Activated CD4-positive, alpha-beta T cell treated with anti-CD3 and anti-CD28 coated beads for 4 hours (primary cell): ENCODE measurements around the gene VILL.
"Not testable (repeated sequence)": the region's sequence is repeated elsewhere in the genome, so short reads cannot be mapped to it uniquely, and the experiment has no call there.

Experiments used
- DNase-seq, 2 donors: peaks; one replicate each; pipeline ENCODE4 v3.0.0-alpha.2; 2020

The VILL gene

DNA sequence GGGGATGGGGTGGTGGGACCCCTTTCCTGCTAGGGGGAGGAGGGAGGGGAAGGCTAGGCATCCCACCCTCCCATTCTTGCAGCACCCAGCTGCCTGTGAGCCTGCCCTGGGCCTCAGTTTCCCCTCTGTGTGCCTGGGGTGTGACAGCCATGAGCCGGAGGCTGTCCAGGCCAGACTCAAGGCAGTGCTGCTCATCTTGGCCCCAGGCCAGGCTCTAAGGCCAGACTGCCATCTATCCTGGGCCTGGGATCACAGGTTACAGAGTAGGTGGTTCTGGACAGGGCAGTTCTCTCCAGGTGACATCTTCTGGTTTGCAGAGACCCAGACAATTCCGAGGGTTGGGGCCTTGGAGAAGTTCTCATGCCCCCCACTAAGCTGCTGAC lies 3.3 kb upstream of the VILL start:
- no peak for DNase-seq

GRCh38 chr3:37987751-37988179 lies 2.8 kb upstream of the VILL start:
- DNase-seq: no peak

DNA sequence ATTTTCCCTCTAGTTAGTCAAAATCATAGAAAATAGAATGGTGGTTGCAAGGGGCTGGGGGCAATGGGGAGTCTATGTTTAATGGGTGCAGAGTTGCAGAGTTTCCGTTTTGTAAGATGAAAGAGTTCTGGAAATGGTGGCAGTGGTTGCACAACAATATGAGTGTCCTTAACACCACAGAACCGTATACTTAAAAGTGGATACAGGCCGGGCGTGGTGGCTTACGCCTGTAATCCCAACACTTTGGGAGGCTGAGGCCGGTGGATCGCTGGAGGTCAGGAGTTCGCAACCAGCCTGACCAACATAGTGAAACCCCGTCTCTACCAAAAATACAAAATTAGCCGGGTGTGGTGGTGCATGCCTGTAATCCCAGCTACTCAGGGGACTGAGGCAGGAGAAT lies 2.2 kb upstream of the VILL start:
- DNase-seq: not testable (repeated sequence)

DNA sequence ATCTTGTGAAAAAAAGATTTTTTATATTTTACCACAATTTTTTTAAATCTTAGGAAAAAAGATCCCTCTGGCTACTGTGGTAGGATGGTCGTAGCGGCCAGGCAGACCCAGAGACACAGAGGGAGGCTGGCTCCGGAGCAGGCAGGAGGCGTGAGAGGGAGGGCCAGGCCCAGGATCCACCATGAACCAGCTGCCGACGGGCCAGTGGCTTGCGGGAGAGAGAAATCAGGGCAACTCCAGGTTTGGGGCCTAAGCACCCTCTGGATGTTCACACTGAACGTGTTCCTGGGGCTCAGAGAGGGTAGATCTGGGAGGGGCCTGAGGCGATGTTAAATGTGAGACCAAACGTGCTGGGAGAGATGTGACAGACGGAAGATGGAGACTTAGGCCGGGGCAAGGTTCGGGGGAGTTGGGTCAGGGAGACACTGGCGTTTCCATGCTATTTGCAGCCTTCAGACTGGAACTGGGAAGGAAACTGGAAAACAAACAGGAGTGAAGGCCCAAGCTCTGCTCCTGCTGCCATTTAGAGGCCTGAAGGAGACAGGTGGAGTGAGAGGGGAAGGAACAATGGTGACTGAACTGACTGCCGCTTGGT lies 1.6 kb upstream of the VILL start:
- DNase-seq: no peak

GRCh38 chr3:37989821-37990480 lies 635 bp upstream of the VILL start:
- no peak for DNase-seq

GRCh38 chr3:37991109-37991508 lies 523 bp downstream of the VILL start:
- no peak for DNase-seq

DNA sequence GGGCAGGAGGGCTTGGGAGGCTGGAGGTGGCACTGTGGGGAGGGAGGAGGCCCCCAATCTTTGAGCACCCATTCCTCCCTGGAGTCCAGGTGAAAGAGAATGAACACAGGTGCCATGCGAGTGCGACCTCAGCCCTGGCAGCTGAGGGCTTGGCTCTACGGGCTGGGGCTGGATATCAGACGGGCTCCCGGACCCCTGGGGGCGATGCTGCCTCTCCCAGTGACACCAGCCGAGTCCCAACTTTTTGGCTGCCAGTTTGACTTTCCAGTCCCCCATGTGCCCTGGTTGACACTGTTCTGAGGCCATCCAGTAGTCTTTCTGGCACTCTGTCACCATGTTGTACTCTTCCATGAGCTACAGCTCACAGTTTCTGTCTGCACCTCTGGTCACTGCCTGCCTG lies 1.2 kb downstream of the VILL start:
- no peak for DNase-seq

GRCh38 chr3:37992271-37993066 lies 1.9 kb downstream of the VILL start:
- no peak for DNase-seq

GRCh38 chr3:37993067-37993455 lies 2.5 kb downstream of the VILL start:
- DNase-seq: no peak

DNA sequence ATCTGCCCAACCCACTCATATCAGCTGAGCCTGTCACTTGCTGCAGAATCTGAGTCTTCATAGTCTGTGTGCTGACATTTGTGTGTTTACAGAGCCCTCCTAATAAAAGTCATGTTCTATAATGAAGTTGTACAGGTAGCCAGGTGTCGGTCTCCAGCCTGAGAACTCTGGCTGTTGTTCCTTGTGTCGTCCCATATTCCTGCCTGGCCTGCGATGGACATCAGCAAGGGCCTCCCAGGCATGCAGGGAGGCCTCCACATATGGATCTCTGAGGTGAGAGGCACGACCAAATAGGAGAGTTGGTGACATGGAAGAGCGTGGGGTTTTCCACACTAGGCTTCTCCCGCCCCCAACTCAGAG lies 2.9 kb downstream of the VILL start:
- no peak for DNase-seq

DNA sequence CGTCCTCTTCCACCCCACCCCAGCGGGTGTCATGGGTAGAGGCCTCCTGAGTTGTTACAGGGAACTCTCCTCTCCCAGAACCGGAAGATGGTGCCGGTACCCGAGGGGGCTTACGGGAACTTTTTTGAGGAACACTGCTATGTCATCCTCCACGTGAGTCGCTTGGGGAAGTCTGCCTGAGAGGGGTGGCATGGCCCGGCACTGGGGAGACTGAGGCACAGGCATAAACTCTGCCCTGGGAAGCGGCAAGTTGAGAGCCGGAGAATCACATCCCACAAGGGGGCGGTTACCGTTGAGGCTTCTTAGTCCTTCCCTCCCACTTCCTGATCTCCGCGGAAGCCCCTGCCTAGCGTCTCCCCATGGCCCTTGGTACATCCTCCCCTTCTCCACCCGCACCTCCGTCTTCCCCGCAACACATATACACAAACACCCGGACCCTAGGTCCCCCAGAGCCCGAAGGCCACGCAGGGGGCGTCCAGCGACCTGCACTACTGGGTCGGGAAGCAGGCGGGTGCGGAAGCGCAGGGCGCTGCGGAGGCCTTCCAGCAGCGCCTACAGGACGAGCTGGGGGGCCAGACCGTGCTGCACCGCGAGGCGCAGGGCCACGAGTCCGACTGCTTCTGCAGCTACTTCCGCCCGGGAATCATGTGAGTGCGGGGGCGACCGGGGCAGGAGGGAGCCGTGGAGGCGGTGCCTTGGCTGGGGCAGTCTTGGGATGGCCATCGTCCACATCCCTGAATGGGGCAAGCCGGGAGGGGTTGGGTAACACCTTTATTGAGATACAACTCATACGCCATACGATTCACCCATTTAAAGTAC lies 3.4 kb downstream of the VILL start:
- DNase-seq: peak; percentile 44 to 58

- DNase-seq: no peak
Measured at GRCh38 chr3:37994639-37994972, 4.0 kb downstream of the VILL start.

- DNase-seq: no peak
Measured at GRCh38 chr3:37995652-37996641, 5.4 kb downstream of the VILL start.

- peak; percentile 68 to 86 for DNase-seq
Measured at GRCh38 chr3:37996785-37997301, 6.3 kb downstream of the VILL start.

DNA sequence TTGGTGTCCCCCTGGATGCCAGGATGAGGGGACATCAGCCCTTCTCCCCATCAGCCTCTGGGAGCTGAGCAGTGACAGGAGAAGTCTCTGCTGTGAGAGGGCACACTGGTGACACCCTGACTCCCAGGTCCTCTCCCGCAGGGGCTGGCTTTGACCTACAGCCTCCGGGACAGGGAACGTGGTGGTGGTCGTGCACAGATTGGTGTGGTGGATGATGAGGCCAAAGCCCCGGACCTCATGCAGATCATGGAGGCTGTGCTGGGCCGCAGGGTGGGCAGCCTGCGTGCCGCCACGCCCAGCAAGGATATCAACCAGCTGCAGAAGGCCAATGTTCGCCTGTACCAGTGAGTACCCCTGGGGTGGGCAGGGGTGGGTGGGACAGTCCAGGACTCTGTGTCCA lies 6.8 kb downstream of the VILL start:
- DNase-seq: no peak

DNA sequence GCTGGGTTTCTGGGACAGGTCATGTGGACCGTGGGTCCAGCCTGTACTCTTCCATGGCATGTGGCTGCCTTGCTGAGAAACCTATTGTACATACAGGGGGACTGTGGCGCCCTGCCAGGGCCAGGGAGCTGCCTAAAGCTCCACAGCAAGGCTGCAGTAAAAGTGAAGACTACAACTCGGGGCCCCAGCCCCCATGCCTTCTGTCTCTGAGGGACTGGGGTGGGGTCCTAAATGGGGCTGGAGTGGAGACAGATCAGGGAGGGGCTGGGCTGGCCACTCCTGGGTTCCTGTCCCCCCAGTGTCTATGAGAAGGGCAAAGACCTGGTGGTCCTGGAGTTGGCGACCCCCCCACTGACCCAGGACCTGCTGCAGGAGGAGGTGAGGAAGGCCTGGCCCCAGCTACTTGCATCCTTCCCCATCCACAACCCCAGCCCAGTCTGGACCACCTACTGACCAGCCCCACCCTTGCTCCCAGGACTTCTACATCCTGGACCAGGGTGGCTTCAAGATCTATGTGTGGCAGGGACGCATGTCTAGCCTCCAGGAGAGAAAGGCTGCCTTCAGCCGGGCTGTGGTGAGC lies 7.3 kb downstream of the VILL start:
- no peak for DNase-seq

- DNase-seq: no peak
Measured at GRCh38 chr3:37999836-38000235, 9.2 kb downstream of the VILL start.

- no peak for DNase-seq
Measured at GRCh38 chr3:38000242-38000916, 9.8 kb downstream of the VILL start.

GRCh38 chr3:38000965-38001455 lies 10.4 kb downstream of the VILL start:
- DNase-seq: no peak

DNA sequence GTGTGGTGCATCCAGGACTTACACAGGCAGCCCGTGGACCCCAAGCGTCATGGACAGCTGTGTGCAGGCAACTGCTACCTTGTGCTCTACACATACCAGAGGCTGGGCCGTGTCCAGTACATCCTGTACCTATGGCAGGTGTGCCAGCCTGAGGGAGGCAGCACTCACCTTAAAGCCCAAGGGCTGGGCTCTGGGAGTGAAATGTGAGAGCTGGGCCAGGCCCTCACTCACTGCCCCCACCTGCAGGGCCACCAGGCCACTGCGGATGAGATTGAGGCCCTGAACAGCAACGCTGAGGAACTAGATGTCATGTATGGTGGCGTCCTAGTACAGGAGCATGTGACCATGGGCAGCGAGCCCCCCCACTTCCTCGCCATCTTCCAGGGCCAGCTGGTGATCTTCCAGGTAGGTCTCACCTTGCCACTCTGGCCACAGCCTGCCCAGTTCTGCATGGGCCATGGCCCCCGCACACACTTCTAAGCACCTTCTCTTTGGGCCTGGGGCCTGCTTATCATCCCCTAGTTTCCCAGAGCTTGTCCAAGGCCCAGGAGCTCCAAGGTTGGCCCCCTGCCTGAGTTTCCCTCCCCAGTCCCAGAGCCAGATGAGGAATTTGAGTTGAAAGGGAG lies 11.0 kb downstream of the VILL start:
- DNase-seq: no peak
